Epithelial cell of proximal tubule (primary cell): ENCODE data around the gene SIGMAR1. TPM values are rescaled to one million over a fixed set of nuclear protein-coding genes. Genes with fewer than 3 reads are reported as not detected.

Source experiments
- DNase-seq: peaks from one replicate; pipeline ENCODE4 v3.0.0-alpha.2; 2011; ENCODE audit warnings: low read depth
- H3K4me3 ChIP-seq: 2 replicates; pipeline ENCODE4 v1.5.1; 2011; ENCODE audit warnings: low read depth, mild to moderate bottlenecking, low read length
- CTCF ChIP-seq: conservative IDR thresholded peaks from 2 replicates; pipeline ENCODE4 v1.5.1; 2012; ENCODE audit warnings: low read depth, mild to moderate bottlenecking, low read length
- total RNA-seq: library from RNA; depleted of rRNA; stranded (reverse); fragments of >200 nt; gene quantifications from 2 replicates; pipeline ENCODE4 v1.2.3, GENCODE V29; 2015

SIGMAR1 gene
- total RNA-seq, 1 donor from 2014 or later = 97.9 TPM

GRCh38 chr9:34675048-34675714 is 37.6 kb upstream of the SIGMAR1 start:
- peak; percentile 87 for TF ChIP-seq CTCF
- no peak overlapping the region for H3K4me3 ChIP-seq
- no peak for DNase-seq

GRCh38 chr9:34674440-34674839 is 36.9 kb upstream of the SIGMAR1 start:
- no peak overlapping the region for H3K4me3 ChIP-seq
- no peak for DNase-seq
- no peak for TF ChIP-seq CTCF

GRCh38 chr9:34671307-34671706 is 33.7 kb upstream of the SIGMAR1 start:
- TF ChIP-seq CTCF = no peak
- no peak overlapping the region for H3K4me3 ChIP-seq
- no peak for DNase-seq

- no peak overlapping the region for H3K4me3 ChIP-seq
- no peak for TF ChIP-seq CTCF
- no peak for DNase-seq
These were observed 32.4 kb upstream of the SIGMAR1 start for GRCh38 chr9:34669809-34670562.

- no peak for DNase-seq
- peak overlapping the region; percentile 98 for H3K4me3 ChIP-seq
- TF ChIP-seq CTCF = no peak
These were observed 28.0 kb upstream of the SIGMAR1 start for GRCh38 chr9:34665381-34666250.

GRCh38 chr9:34665067-34665380 is 27.4 kb upstream of the SIGMAR1 start:
- no peak for TF ChIP-seq CTCF
- no peak for DNase-seq
- peak overlapping the region; percentile 98 for H3K4me3 ChIP-seq
